Astrocyte of the hippocampus (primary cell): ENCODE data around the gene HNF4A.

Source experiments
- DNase-seq: peaks from one replicate; pipeline ENCODE4 v3.0.0; 2011; ENCODE audit warnings: low read depth, low spot score

HNF4A gene

DNA sequence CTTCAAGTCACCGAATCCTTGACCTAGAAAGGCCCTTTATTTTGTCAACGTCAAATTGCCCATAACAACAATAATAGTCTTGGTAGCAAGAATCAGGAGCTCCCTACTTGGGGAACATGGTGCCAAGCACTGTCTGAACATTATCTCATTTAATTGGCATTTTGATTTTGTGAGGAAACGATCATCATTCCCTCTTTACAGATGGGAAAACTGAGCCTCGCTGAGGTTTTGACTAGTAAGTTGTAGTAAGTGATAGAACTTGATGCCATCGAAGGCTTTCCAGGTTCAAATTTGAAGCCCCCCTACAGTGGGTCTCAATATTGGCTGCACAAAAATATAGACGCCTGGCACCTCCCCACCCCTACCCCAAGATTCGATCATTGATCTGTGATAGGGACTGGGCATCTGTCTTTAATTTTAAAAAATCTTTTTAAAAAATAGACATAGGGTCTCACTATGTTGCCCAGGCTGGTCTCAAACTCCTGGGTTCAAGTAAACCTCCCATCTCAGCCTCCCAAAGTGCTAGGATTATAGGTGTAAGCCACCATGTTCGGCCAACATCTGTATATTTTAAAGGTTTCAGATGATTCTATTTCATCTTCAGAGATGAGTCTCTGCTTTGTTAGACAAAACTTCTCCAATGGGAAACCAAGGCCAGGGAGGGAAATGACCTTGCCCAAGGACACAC is 36.7 kb downstream of the HNF4A start:
- no peak for DNase-seq

DNA sequence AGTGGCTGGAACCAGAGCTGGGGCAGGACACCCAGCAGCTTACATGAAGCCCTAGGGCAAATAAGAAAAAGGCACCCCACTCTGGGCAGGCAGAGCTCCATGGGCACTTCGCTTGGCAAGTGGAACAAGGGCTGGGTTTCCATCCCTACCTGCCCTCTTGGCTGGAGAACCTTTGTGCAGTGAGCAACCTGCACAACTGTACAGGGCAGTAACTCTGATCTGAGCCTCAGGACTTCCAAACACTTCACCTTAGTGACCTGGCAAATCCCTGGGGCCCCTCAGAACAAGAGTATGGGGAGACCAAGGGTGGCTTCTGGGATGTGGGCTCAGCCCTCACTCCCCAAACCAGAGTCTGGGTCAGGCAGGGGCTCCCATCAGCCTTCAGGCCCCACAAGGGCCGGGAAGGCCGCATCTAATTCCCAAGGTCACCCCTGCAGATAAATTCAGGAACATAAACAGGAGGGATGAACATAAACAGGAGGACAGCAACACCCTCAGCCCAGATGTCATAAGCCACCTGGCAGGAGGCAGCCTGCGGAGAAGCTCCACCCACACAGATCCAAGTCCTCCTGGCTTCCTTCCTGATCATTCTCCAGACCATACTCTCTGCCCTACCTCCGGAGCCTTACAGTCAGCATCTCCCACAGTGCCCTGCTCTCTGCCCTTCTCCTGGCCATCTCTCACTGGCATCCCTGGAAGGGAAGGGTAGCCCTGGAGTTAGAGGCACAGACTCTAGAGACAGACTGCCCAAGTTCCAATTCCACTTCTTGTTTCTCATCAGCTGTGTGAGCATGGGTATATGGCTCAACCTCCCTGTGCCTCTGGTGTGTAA is 37.5 kb downstream of the HNF4A start:
- DNase-seq: no peak

DNA sequence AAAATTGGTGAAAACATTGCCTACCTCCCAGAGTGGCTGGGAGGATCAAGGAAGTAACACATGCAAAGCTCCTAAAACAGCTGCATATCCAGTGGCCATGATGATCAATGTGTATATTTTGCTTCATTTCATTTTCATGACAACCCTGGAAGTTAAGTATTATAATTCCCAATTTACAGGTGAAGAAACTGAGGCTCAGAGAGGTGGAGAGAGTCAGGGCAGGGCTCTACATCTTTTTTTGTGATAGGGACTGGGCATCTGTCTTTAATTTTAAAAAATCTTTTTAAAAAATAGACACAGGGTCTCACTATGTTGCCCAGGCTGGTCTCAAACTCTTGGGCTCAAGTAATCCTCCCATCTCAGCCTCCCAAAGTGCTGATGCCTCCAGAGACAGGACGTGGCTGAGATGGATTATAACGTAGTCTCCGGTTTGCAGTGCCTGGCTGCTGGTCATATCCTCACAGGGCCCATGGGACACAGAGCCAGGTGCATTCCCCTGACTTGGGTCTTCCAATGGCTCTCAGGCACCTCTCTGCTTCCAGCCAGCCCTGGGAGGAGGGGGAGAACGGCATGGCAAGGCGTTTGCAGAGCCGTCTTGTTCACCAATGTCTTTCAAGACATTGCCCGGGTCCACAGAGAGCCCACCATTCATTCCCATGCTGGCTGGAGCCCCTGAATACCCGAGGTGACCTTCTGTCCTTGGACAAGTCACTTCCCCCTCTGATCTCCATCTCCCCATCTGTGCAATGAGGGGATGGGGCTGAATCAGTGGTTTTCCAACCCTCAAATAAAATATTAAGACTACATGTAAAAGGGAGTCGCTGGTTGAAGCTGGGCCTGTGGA is 38.3 kb downstream of the HNF4A start:
- DNase-seq: no peak

DNA sequence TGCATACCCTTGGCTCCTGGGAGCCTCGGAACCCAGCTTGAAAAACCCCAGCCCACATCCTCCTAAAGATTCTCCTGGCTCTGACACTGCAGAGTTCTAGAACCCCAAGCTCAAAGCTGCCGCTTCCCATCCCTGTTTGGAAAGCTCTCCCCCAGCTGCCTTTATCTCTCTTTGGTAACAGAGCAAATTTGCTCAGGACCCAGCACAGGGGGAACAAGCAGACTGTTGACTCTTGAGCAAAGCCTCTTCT is 38.9 kb downstream of the HNF4A start:
- DNase-seq: no peak

DNA sequence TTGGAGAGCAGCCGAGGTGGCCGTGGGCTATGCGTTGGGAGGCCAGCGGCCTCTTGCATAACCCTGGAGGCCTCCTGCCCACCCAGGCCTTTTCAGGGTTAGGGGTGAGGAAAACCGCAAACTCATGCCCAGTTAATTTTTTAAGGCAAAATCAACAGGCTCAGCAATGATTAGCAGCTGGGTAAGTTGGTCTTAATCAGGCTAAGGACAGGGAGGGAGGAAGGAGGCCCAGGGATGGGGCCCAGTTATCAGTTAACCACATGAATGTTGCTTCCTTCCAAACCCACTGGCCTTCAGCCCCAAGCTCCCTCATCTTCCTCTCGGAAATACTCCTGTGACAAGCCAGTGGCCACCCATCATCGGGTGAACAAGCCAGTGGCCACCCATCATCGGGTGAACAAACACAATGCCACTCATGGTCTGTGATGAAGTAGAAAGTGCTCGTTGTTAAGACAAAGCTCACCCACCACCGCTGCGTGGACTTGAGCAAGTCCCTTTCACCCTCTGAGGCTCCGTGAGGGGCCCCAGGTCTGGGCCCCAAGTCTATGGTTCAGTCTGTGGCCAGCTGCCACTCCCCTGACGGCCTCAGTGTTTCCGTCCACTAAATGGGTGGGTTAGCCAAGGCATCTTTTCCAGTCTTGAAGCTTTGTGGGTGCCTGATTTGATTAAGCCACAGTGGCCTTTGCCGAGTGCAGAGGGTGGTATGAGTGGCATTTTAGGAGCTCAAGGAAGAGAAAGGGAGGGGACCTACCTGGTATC is 39.4 kb downstream of the HNF4A start:
- DNase-seq: no peak

DNA sequence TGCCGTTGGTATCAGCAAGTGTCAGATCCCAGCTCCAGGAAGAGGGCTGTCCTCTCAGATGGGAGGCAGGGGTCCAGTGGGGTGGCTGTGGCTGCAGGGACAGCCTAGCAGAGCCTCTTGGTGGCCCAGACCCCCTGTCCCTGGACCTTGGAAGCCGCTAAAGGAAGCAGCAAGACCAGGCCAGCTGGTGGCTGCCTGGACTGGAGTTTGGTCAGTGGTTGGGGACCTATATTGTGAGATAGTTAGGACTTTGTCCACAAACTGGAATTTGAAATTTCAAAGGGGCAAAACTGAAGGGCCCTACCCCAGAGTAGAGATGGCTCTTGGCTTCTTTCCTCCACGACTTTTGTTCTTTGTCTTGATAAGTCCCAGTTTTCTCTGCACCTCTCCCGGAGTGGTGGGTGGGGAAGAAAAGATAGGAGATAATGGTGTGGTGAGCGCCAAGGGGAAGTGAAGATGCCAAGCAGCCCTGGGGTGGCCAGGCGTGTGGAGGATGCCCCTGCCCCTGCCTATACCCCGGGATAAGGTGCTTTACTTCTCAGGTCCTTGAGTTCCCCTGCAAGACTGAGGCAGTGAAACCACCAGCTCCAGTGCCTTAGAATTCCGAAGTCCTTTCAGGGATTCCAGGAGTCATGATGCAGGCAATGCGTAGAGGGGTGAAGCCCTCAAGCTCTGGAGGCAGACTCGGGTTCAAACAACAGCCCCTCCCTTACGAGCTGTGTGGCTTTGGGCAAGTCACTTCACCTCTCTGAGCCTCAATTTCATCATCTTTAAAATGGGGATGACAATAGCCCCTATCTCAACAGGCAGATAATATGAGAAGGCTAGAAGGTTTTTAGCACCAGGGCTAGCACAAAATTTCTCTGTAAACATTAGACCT is 40.2 kb downstream of the HNF4A start:
- no peak for DNase-seq

DNA sequence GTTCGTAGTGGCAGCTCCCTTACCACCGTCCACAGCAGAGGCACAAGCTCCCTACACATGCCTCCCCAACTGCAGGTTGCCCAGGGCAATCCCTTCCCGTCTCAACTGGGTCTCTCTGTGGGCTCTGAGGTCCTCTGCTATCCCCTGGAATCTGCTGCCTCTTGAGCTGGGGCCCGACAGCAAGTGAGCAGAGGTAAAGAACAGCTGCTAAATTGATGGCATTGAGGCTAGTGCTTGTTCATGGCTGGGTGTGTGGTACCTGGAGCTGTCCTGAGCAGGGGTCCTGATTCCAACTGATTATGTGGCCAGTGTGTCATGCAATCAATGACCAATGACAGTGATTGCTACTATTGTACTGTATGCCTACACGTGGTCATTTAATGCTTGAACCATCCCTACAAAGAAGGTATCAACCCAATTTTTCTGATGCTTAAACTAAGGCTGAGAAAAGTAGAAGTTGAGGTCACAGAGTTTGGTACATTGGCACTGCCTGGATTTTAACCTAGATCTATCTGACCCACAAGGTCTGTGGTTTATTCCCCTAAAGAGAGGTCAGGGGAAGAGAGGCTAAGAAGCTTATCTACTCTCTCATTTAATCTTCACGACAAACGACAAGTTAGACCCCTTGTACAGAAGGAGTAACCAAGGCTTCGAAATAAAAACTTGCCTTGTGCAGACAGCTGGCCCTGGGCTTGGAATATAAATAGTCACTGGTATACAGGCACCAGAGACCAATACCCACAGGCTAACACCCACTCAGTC is 41.1 kb downstream of the HNF4A start:
- DNase-seq: no peak

DNA sequence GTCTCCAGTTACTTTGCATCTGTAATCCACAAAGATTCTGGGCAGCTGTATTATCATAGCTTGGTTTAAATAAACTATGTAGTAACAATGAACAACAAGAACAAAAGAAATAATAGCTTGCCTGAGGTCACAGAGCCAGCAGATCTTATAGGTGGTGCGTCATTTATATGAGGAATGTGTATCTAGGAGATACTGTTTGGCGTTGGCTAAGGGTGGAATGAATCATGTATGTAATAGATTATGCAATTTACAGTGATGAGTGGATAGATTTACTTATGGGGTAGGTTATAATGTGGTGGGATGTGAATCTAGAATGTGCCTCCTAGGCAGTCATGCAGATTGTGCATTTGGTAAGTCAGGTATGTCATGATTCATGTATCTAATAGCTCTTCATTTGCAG is 42.8 kb downstream of the HNF4A start:
- DNase-seq: no peak

DNA sequence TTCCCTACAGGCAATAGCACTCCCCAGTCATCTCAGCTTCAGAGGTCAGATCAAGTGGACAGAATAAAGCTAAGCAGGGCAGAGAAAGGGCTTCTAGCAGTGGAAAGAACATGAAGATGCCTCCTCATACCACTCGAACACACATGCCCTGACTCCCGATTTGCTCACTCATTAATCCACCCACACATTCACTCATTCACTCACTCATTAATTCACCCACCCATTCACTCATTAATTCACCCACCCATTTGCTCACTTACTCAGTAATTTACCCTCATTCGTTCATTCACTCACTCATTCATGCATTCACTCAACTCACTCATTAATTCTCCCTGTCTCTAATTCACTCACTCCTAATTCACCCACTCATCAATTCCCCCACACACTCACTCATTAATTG is 43.9 kb downstream of the HNF4A start:
- DNase-seq: no peak

DNA sequence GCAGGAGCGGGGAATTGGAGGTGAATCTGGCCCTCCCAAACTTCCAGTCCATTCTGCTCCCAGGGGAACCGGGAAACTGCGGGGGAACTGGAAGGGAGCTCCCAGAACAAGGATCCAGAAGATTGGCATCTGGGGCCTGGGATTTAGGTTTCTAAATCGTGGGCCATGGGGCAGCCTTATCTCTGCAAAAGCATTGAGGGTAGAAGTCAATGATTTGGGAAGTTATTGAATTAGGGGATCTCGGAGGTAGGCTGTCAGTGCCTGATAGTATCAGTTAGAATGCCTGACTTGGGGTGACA is 45.1 kb downstream of the HNF4A start:
- DNase-seq: no peak

DNA sequence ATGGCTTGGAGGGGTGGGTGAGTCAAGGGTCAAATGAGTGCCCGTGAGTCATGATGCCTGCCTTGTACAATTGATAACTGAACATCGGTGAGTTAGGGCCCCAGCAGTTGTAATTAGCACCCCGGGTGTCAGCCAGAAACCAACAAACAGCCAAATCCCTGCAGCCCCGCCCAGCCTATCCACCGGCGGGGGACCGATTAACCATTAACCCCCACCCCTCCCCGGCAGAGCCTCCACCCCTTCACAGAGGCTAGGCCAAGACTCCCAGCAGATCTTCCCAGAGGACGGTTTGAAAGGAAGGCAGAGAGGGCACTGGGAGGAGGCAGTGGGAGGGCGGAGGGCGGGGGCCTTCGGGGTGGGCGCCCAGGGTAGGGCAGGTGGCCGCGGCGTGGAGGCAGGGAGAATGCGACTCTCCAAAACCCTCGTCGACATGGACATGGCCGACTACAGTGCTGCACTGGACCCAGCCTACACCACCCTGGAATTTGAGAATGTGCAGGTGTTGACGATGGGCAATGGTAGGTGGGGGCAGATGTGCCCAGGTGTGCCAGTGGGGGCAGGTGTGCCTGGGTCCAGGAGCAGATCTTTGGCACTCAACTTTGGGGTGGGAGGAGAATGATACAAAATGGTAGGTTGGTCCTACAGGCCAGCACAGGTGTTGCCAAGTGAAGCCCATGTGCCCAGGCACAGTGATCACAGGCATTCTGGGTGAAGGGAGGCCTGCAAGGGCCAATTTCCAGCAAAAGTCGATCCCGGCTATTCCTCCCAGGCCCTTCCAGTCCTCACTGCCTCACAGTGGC is 45.7 kb downstream of the HNF4A start:
- no peak for DNase-seq

DNA sequence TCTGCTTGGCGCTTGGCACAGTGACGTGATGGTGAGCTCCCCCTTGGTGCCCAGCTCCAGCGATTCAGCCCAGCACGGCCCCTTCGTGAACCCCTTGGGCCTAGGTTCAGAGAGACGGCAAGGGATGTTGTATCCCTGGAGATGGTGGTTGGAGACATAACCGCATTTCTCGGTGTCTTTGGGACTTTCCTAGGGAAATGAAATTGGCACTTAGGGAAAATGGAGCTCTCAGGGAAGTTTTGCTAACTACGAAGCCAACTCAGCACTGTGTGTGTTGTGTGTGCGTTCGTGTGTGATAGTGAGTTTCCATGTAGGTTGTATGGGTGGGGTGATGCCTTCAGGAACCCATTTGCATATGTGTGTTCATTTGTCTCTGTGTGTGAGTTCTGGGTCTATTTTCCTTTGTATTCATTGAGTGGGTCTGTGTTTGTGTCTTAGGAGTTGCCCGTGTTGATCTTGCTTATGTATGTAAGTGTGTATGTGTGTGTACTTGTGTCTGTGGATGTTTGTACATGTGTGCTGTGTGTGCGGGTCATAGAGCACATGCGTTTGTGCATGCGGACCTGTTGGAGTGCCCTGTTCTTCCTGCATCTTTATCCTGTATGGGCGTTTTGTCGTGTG is 46.4 kb downstream of the HNF4A start:
- DNase-seq: no peak

DNA sequence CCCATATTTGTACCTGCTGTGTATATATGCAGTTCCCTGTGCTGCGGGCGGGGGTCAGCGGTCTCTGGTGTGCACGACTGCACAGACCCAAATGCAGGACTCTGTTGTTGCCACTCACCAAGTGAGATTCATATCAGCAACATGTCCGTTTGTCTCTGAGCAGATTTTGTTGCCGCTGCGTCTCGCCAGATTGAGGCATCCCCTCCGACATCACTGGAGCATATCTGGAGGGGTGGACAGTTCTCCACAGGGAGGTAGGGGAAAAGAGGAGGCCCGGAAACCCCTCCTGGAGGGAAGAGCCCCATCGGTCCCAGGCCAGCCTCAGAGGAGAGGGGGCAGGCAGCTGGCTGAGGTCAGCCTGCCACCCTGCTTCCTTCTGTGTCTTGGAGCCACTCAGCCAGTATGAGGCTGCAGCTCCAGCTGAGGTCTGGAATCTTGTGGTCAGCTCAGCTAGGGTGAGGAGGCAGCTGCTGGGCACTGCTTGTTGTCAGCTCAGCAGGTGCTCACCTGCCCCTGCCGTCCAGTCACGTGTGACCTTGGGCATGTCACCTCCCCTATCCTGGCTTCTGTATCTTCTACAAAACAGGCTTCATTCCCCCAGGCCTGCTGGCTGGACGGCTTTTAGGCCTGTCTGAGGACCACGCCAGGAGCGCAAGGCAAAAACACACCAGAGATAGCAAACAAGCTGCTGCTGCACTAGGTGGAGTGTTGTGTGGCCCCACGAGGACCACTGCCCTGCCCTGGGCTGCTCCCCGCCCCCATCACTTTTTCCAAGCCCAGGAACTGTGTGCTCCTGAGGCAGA is 47.1 kb downstream of the HNF4A start:
- DNase-seq: peak; percentile 40

DNA sequence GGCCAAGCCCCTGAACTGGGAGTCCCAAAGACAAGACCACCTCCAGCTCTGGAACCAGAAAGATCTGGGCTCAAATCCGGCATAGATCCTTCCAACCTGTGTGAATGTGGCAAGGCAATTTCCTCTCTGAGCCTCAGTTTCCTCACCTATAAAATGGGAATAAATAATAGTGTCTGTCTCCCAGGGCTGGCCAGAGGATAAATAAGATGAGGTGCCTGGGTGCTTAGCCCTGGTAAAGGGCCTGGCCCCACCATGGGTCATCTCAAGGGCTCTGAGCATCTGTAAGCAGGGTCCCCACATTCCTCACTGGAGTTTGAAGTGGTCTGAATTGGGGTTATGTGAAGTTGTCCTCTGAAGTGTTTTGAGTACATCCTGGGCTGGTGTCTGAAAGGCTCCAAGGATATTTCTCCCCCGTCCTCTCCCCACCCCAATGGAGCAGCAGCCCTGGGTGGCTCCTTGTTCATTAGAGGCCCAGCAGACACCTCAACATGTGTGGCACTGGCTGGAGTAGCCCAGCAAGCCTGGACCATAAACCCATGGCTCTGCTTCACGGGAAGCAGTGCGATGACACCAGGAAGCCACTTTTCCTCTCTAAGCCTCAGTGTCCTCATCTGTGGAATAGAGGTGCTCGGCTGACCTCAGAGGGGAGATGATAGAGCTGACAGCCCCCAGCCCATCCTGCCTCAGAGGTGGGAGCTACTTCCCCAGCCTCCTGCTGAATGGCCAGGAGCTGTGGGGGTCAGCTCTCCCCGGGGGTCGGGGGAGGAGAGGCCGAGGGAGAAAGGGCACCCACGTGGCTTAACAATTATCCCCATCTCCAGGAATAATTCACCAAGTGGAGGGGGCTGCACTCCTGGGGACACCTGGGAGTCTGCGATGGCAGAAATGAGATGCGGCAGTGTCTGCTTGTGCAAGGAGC is 48.0 kb downstream of the HNF4A start:
- DNase-seq: no peak

DNA sequence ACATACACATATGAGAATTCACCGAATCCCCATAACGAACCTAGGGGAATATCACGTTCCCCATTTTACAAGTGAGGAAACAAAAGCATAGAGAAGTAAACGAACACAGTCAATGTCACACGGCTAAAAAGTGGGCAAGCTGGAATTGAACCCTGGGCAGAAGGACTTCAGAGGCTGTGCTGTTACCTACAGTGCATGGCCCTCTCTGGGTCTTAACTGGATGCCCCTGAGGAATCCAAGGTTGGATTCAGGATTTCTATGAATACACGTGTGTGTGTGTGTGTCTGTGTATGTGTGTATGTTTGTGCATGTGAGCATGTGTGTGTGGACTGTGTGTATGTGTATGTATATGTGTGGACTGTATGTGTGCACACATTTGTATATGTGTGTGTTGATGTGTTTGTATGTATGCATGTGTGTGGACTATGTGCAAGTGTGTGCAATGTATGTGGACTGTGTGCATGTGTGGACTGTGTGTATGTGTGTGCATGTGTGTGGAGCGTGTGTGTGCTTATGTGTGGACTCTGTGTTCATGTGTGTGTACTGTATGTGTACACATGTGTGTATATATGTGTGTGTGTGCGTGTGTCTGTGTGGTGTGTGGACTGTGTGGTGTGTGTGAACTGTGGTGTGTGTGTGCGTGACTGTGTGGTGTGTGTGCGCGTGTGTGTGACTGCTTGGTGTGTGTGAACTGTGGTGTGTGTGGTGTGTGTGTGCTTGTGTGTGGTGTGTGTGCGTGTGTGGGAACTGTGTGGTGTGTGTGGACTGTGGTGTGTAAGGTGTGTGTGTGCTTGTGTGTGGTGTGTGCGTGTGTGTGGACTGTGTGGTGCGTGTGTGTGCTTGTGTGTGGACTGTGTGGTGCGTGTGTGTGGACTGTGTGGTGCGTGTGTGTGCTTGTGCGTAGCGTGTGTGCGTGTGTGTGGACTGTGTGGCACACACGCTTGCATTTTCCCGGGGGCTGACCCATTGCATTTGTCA is 49.0 kb downstream of the HNF4A start:
- DNase-seq: peak; percentile 20

DNA sequence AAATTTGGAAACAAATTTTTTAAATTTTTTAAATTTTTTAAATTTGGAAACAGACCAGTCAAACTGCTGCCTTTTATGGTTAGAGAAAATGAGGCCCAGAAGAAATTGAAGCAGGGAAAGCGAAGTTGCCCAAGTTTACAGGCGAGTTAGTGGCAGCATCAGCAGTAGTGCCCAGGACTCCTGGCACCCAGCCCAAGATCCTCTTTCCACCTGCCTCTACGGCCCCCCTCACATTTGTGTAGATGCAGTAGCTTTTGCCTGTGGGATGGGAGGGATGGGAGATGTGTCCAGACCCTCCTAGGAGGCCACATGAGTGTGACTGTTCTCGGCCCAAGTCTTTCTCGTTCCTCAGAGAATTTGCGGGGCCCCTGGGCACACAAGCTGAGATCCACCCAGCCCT is 49.8 kb downstream of the HNF4A start:
- peak; percentile 20 for DNase-seq
